Activated naive CD4-positive, alpha-beta T cell treated with anti-CD3 and anti-CD28 coated beads, Interleukin-2, amount 50 U/mL, for 24 hours (primary cell): ENCODE results near the gene RBM8A.

Source experiments
- H3K27ac Mint-ChIP-seq: one replicate; pipeline ENCODE4 v1.8.0; 2021; ENCODE audit warnings: mild to moderate bottlenecking, mixed read lengths
- H3K27me3 Mint-ChIP-seq: one replicate; pipeline ENCODE4 v1.8.0; 2021; ENCODE audit warnings: mixed read lengths
- H3K36me3 Mint-ChIP-seq: one replicate; pipeline ENCODE4 v1.8.0; 2021; ENCODE audit warnings: mixed read lengths
- H3K4me1 Mint-ChIP-seq: one replicate; pipeline ENCODE4 v1.8.0; 2021; ENCODE audit warnings: mixed read lengths
- H3K4me3 Mint-ChIP-seq: one replicate; pipeline ENCODE4 v1.8.0; 2021; ENCODE audit warnings: mild to moderate bottlenecking, mixed read lengths
- H3K9me3 Mint-ChIP-seq: one replicate; pipeline ENCODE4 v1.8.0; 2021; ENCODE audit warnings: mixed read lengths

The RBM8A gene

DNA sequence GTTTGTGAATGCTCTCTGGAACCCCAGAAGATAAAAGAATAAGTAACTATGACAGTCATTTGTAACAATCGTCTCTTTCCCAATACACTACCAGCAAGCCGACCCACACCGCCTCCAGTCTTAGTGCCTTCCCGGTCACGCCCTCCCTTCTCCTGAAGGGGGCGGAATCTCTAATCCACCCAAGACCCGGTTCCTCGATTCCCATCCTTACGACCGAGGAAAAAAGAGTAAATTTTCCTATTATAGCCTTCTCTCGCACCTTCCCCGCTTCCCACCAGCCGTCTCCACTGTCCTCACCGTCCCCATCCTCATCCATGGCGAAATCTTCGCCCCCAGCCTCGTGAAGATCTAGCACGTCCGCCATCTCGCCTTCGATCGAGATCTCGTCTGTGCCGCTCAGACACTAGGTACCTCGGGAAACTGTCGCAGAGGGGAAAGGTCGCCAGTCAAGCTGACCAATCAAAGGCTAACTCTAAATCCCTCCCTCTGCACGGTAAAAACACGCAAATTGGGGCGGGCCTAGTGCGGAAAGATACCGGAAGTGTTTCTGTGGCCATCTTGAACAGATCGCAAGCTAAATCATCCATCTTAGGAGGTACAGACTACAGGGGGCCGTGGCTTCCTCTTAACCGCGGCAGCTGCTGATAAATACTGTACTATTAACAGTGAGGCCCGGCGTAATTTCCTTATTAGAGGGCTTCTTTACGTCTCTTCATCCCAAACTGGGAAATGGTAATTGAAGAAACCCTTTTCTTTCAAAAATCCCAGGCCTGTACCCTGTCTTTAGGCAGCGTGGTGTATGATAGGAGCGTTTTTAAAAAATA lies at the start of gene RBM8A:
Gene RBM8A, minus strand, starts transcription at position 422 of the 824 bp plus-strand sequence. Its CDS starts 58 bp downstream, at position 364.
- peaks cover 6% of the 10 kb centered on the region for H3K36me3 Mint-ChIP-seq
- no peaks in the 10 kb centered on the region for H3K27me3 Mint-ChIP-seq
- peaks cover 30% of the 10 kb centered on the region for H3K4me1 Mint-ChIP-seq
- H3K9me3 Mint-ChIP-seq = no peaks in the 10 kb centered on the region
- peak within 1 kb of the TSS; percentile 82 for H3K4me3 Mint-ChIP-seq
- peak within 1 kb of the TSS; percentile 12 for H3K27ac Mint-ChIP-seq

GRCh38 chr1:145977016-145977415 lies 49.7 kb upstream of the RBM8A start:
- Mint-ChIP-seq H3K27ac (no peak overlapping the region), H3K27me3 (no peaks in the 10 kb centered on the region), H3K4me3 (no peak overlapping the region), H3K9me3 (no peaks in the 10 kb centered on the region), H3K36me3 (no peaks in the 10 kb centered on the region), H3K4me1 (peaks cover 27% of the 10 kb centered on the region)

GRCh38 chr1:145975216-145975615 lies 47.9 kb upstream of the RBM8A start:
- peaks cover 32% of the 10 kb centered on the region for H3K4me1 Mint-ChIP-seq
- no peaks in the 10 kb centered on the region for H3K36me3 Mint-ChIP-seq
- H3K27me3 Mint-ChIP-seq = no peaks in the 10 kb centered on the region
- H3K9me3 Mint-ChIP-seq = no peaks in the 10 kb centered on the region
- H3K27ac Mint-ChIP-seq = peak overlapping the region; percentile 76
- no peak overlapping the region for H3K4me3 Mint-ChIP-seq

DNA sequence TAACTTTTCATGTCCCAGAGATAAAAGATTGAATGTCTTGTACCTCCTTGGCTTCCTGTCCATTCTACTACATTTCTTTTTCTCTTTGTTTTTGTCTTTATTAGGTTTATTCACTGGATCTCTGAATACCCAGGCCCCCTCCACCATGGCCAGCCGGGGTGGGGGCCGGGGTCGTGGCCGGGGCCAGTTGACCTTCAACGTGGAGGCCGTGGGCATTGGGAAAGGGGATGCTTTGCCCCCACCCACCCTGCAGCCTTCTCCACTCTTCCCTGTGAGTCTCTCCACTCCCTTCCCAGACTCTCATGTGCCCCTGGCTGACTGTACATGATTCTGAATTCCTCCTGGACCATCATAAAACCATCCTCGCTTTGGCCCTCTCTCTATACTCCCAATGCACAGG lies 47.4 kb upstream of the RBM8A start:
- Mint-ChIP-seq H3K4me3 (no peak overlapping the region), H3K27me3 (no peaks in the 10 kb centered on the region), H3K9me3 (no peaks in the 10 kb centered on the region), H3K27ac (peak overlapping the region; percentile 59), H3K36me3 (peaks cover 1% of the 10 kb centered on the region), H3K4me1 (peaks cover 35% of the 10 kb centered on the region)

- Mint-ChIP-seq H3K4me1 (peaks cover 51% of the 10 kb centered on the region), H3K27ac (no peak overlapping the region), H3K36me3 (peaks cover 7% of the 10 kb centered on the region), H3K4me3 (no peak overlapping the region), H3K27me3 (no peaks in the 10 kb centered on the region), H3K9me3 (peaks cover 2% of the 10 kb centered on the region)
Measured at GRCh38 chr1:145972580-145972979, 45.3 kb upstream of the RBM8A start.

DNA sequence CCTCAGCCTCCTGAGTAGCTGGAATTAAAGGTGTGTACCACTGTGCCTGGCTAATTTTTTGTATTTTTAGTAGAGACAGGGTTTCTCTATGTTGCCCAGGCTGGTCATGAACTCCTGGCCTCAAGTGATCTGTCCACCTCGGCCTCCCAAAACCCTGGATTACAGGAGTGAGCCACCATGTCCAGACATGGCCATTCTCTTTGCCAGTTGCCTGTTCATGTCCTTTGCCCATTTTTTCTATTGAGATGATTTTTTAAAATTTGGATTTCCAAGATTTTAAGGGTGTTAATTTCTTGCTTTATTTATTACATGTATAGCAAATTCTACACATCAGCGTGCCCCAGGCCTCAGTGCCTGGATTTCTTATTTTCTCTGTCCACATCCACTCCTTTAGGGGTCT lies 40.0 kb upstream of the RBM8A start:
- no peak overlapping the region for H3K27ac Mint-ChIP-seq
- H3K4me3 Mint-ChIP-seq = peak overlapping the region; percentile 47

GRCh38 chr1:145965119-145965744 lies 37.9 kb upstream of the RBM8A start:
- Mint-ChIP-seq H3K27me3 (no peaks in the 10 kb centered on the region), H3K36me3 (peaks cover 10% of the 10 kb centered on the region), H3K4me1 (peaks cover 61% of the 10 kb centered on the region), H3K4me3 (peak overlapping the region; percentile 92), H3K9me3 (peaks cover 5% of the 10 kb centered on the region), H3K27ac (peak overlapping the region; percentile 73)

More for the DNA sequence above, 40.0 kb upstream of the RBM8A start:
- Mint-ChIP-seq H3K27me3 (no peaks in the 10 kb centered on the region), H3K9me3 (peaks cover 5% of the 10 kb centered on the region), H3K4me1 (peaks cover 56% of the 10 kb centered on the region), H3K36me3 (peaks cover 10% of the 10 kb centered on the region)

GRCh38 chr1:145964328-145965118 lies 37.2 kb upstream of the RBM8A start, which contains the start of the genes ANKRD34A and POLR3GL:
Gene ANKRD34A, minus strand, starts transcription at chr1:145964575. Its CDS starts 2,816 bp downstream, at chr1:145961759.
Gene POLR3GL, plus strand, starts transcription at chr1:145964690. Its CDS starts 10,176 bp downstream, at chr1:145974866.
- Mint-ChIP-seq H3K36me3 (peaks cover 9% of the 10 kb centered on the region), H3K4me3 (peak within 1 kb of the TSS; percentile 92), H3K27ac (peak within 1 kb of the TSS; percentile 95), H3K27me3 (no peaks in the 10 kb centered on the region), H3K4me1 (peaks cover 63% of the 10 kb centered on the region), H3K9me3 (peaks cover 5% of the 10 kb centered on the region)

GRCh38 chr1:145963265-145964019 lies 36.2 kb upstream of the RBM8A start:
- Mint-ChIP-seq H3K4me3 (peak overlapping the region; percentile 92), H3K27ac (peak overlapping the region; percentile 95), H3K9me3 (peaks cover 5% of the 10 kb centered on the region), H3K4me1 (peaks cover 67% of the 10 kb centered on the region), H3K36me3 (peaks cover 7% of the 10 kb centered on the region), H3K27me3 (no peaks in the 10 kb centered on the region)

- peak overlapping the region; percentile 95 for H3K27ac Mint-ChIP-seq
- peak overlapping the region; percentile 92 for H3K4me3 Mint-ChIP-seq
- H3K27me3 Mint-ChIP-seq = no peaks in the 10 kb centered on the region
- H3K36me3 Mint-ChIP-seq = peaks cover 2% of the 10 kb centered on the region
- peaks cover 63% of the 10 kb centered on the region for H3K4me1 Mint-ChIP-seq
- peaks cover 1% of the 10 kb centered on the region for H3K9me3 Mint-ChIP-seq
Measured at GRCh38 chr1:145962157-145963102, 35.1 kb upstream of the RBM8A start.

GRCh38 chr1:145961425-145962156 lies 34.3 kb upstream of the RBM8A start:
- no peaks in the 10 kb centered on the region for H3K36me3 Mint-ChIP-seq

DNA sequence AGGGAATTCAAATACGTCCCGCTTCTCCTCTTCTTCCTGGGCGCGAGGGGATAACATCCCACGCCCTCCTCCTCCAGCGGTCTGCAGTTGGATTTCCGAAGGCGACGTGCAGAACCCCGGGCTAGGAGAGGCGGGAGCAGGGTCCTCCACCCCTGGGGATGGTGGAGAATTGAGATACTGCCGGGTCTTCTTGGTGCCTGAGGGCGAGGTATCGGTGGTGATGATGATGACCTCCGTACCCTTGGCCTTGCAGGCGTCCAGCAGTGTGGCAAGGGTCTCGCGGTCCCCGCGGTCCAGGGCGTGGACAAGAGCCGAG lies 33.8 kb upstream of the RBM8A start:
- peak overlapping the region; percentile 85 for H3K4me3 Mint-ChIP-seq
- H3K27me3 Mint-ChIP-seq = no peaks in the 10 kb centered on the region
- peak overlapping the region; percentile 60 for H3K27ac Mint-ChIP-seq
- no peaks in the 10 kb centered on the region for H3K36me3 Mint-ChIP-seq
- H3K4me1 Mint-ChIP-seq = peaks cover 64% of the 10 kb centered on the region
- H3K9me3 Mint-ChIP-seq = no peaks in the 10 kb centered on the region

More at GRCh38 chr1:145961425-145962156, 34.3 kb upstream of the RBM8A start:
- H3K4me1 Mint-ChIP-seq = peaks cover 59% of the 10 kb centered on the region
- H3K27ac Mint-ChIP-seq = peak overlapping the region; percentile 61
- no peaks in the 10 kb centered on the region for H3K9me3 Mint-ChIP-seq
- H3K4me3 Mint-ChIP-seq = peak overlapping the region; percentile 85
- H3K27me3 Mint-ChIP-seq = no peaks in the 10 kb centered on the region

DNA sequence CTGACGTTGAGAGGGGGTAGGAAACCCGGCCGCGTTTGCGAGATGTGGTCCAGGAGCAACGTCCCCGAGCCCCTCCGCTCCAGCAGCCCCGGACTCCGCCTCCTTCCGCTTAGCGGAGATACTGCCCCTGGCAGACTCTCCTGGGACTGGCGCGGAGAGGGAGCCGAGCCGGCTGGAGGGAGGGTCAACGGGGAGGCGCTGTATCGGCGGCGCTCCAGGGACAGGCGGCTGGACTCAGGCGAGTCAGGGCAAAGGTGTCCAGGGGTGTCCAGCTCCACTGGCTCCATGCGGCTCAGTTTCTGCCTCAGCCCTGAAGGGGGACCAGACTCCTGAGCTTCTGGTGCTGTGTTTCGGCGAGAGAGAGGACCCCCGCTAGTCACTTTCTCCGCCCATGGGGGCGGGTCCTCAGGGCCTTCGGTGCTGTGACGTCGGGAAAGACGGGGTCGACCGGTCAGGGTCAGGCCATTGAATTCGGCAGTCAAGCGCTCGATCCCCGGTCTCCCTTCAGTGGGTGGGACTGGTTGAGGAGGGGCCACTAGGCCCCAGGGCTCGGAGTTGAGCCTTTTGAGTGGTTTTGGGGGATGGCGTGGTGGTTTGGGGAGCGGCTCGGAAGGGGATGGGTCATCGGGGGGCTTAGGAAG lies 33.3 kb upstream of the RBM8A start:
- no peaks in the 10 kb centered on the region for H3K9me3 Mint-ChIP-seq
- peaks cover 67% of the 10 kb centered on the region for H3K4me1 Mint-ChIP-seq
- H3K4me3 Mint-ChIP-seq = peak overlapping the region; percentile 85
- H3K27ac Mint-ChIP-seq = peak overlapping the region; percentile 60
- H3K27me3 Mint-ChIP-seq = no peaks in the 10 kb centered on the region
- H3K36me3 Mint-ChIP-seq = no peaks in the 10 kb centered on the region
